ENCODE measurements around the gene MESD.

DNA sequence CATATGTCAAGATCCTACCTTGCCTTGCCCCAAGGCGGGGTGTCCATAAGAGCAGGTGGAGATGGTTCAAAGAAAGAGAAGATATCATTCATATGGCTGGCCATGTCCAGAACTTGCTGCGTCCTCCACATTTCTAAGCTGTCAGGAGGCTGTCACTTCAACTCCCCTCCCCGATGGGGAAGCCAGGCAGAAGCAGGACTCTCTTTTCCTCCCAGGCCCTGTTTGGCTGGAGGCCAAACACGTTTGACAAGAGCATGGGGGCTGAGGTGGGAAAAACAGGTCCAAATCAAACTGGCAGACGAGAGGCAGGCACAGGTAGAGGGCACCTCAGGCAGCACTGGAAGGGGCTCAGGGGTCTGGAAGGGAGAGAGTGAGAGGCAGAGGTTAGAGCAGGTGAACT, 37.7 kb downstream of the MESD start:
- TF ChIP-seq, protein P1, sequence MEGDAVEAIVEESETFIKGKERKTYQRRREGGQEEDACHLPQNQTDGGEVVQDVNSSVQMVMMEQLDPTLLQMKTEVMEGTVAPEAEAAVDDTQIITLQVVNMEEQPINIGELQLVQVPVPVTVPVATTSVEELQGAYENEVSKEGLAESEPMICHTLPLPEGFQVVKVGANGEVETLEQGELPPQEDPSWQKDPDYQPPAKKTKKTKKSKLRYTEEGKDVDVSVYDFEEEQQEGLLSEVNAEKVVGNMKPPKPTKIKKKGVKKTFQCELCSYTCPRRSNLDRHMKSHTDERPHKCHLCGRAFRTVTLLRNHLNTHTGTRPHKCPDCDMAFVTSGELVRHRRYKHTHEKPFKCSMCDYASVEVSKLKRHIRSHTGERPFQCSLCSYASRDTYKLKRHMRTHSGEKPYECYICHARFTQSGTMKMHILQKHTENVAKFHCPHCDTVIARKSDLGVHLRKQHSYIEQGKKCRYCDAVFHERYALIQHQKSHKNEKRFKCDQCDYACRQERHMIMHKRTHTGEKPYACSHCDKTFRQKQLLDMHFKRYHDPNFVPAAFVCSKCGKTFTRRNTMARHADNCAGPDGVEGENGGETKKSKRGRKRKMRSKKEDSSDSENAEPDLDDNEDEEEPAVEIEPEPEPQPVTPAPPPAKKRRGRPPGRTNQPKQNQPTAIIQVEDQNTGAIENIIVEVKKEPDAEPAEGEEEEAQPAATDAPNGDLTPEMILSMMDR (conservative IDR thresholded peaks at IDR 0.05 in 1 of 2, IDR thresholded peaks at IDR 0.05 in 1 of 2; ENCODE audit: extremely low read depth in 1 of 2, insufficient read depth in 1 of 2, low read depth in 1 of 2, low read length in 2 of 2) = no peak
- TF ChIP-seq EZH2 (IDR thresholded peaks at IDR 0.05; ENCODE audit: borderline replicate concordance, low read length) = no peak
